NCI-H1436 (cell line): Measurements from ENCODE around the gene SH3YL1.
"Not testable (repeated sequence)": the region's sequence is repeated elsewhere in the genome, so short reads cannot be mapped to it uniquely, and the experiment has no call there.

Source experiments
- DNase-seq: peaks from one replicate; lab custom pipeline; 2025; lab: John Stamatoyannopoulos, UW

SH3YL1 gene

DNA sequence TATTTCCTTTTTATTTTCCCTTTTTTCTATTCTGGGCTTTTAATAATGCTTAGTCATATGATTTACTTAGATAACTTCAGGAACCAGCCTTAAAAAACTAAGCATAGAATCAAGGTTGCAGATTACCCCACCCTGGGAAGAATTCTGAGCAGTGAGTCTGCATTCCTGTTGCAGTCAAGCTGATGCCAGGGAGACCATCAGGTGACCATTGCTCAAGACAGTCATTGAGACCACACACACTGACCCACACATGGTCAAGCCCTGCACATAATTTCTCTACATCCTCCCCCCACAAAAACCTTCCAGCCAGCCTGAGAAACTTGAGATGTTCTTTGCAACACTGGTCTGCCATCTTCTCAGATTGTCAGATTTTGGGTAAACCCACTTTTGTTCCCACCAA, 83.9 kb downstream of the SH3YL1 start:
- DNase-seq = no peak

GRCh38 chr2:177733-178132, 86.1 kb downstream of the SH3YL1 start:
- no peak for DNase-seq

DNA sequence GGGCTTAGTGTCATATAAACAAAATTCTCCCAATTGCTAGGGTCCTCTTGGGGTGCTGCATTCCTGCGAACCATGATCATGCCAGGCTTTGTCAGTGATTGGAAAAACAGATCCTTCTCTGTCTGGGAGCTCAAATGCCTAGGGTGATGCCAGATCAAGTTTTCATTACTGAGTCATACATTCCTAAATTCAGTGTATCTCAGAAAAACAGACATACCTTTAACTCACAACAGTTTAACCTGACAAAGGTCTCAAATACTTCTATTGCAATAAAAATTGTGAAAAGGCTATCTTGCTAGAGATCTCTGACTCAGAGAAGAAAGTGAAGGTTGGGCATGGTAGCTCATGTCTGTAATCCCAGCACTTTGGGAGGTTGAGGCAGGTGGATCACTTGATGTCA, 86.9 kb downstream of the SH3YL1 start:
- DNase-seq = no peak

GRCh38 chr2:175880-176820, 87.7 kb downstream of the SH3YL1 start:
- no peak for DNase-seq

DNA sequence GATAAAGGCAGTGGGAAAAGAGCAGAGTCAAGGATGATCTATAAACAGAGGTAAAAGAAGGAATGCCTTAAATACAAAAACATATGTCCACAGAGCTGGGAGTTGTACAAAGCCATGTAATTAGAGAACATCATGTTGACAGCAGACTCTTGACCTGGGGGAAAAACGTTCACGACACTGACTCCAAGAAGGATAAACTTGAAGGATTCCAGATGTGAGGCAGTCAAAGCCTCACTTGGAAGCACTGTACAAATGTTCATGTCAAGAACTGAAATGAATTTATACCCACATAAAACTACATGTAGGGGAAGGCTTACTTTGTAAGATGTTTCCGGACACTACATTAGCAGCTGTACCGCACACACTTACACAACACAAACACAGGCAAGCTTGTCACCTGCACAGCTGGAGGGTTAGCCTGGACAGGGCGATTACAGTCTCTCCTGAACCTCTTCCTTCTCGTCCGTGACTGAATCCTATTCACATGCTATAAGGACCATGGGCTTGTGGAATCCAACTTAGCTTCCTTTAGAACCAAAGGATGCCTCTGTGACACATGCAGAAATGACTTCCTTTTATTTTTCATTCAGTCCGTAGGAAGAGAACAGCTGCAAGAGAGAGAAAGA, 88.6 kb downstream of the SH3YL1 start:
- DNase-seq = no peak

- not testable (repeated sequence) for DNase-seq
Measured at GRCh38 chr2:172120-172519, 91.7 kb downstream of the SH3YL1 start.

- no peak for DNase-seq
Measured at GRCh38 chr2:169741-170140, 94.1 kb downstream of the SH3YL1 start.
